SK-N-SH treated with all-trans-retinoic acid at 6 μM for 48 hours (cell line): ENCODE results near the gene SLC38A10.

Source experiments
- ATAC-seq: fragments of 200-7000 bp; cut with Tn5 transposase; 3 replicates; pipeline ENCODE4 v1.9.1; 2020; ENCODE audit warnings: mild to moderate bottlenecking, moderate library complexity
- ARNTL ChIP-seq: fragments of 450-650 bp; formaldehyde crosslinking; IDR thresholded peaks from 2 replicates; pipeline ENCODE4 v1.5.0; 2020; ENCODE audit warnings: low read depth, mild to moderate bottlenecking, moderate library complexity, borderline replicate concordance
- BACH2 ChIP-seq: fragments of 250-450 bp; sonication (Bioruptor Pico); IDR thresholded peaks from 2 replicates; pipeline ENCODE4 v1.9.0; 2021; ENCODE audit warnings: mild to moderate bottlenecking, borderline replicate concordance
- CREB5 ChIP-seq: fragments of 250-450 bp; sonication (Bioruptor Pico); IDR thresholded peaks from 2 replicates; pipeline ENCODE4 v1.5.1; 2020; ENCODE audit warnings: low read depth, mild to moderate bottlenecking, moderate library complexity
- CSDC2 ChIP-seq: fragments of 250-450 bp; sonication (Bioruptor Pico); IDR thresholded peaks from 2 replicates; pipeline ENCODE4 v1.5.0; 2020; ENCODE audit warnings: mild to moderate bottlenecking, moderate library complexity
- CSRNP3 ChIP-seq: fragments of 250-450 bp; sonication (Bioruptor Pico); IDR thresholded peaks from 2 replicates; pipeline ENCODE4 v1.5.1; 2021; ENCODE audit warnings: mild to moderate bottlenecking, moderate library complexity
- ESRRG ChIP-seq: fragments of 250-450 bp; sonication (Bioruptor Pico); IDR thresholded peaks from 2 replicates; pipeline ENCODE4 v1.6.1; 2021; ENCODE audit warnings: mild to moderate bottlenecking
- GLIS3 ChIP-seq: fragments of 250-450 bp; sonication (Bioruptor Pico); IDR thresholded peaks from 2 replicates; pipeline ENCODE4 v1.5.0; 2020; ENCODE audit warnings: mild to moderate bottlenecking, moderate library complexity
- ISL1 ChIP-seq: fragments of 250-450 bp; sonication (Bioruptor Pico); IDR thresholded peaks from 2 replicates; pipeline ENCODE4 v2.1.2; 2022; ENCODE audit warnings: mild to moderate bottlenecking, moderate library complexity
- OSR1 ChIP-seq: fragments of 250-450 bp; sonication (Bioruptor Pico); IDR thresholded peaks from 2 replicates; pipeline ENCODE4 v1.8.0; 2022; ENCODE audit warnings: moderate library complexity, mild to moderate bottlenecking, inconsistent platforms
- PATZ1 ChIP-seq: fragments of 250-450 bp; sonication (Bioruptor Pico); IDR thresholded peaks from 2 replicates; pipeline ENCODE4 v1.8.0; 2020; ENCODE audit warnings: mild to moderate bottlenecking, moderate library complexity, borderline replicate concordance
- PPARA ChIP-seq: fragments of 250-450 bp; sonication (Bioruptor Pico); IDR thresholded peaks from 2 replicates; pipeline ENCODE4 v1.5.0; 2020; ENCODE audit warnings: mild to moderate bottlenecking, borderline replicate concordance
- RARB ChIP-seq: fragments of 250-450 bp; sonication (Bioruptor Pico); IDR thresholded peaks from 2 replicates; pipeline ENCODE4 v1.8.0; 2021; ENCODE audit warnings: mild to moderate bottlenecking, moderate library complexity
- SNAI2 ChIP-seq: fragments of 250-450 bp; sonication (Bioruptor Pico); IDR thresholded peaks from 2 replicates; pipeline ENCODE4 v1.5.0; 2020; ENCODE audit warnings: mild to moderate bottlenecking, moderate library complexity
- TCF4 ChIP-seq: fragments of 250-450 bp; sonication (Bioruptor Pico); IDR thresholded peaks from 2 replicates; pipeline ENCODE4 v1.8.0; 2021; ENCODE audit warnings: mild to moderate bottlenecking, moderate library complexity, borderline replicate concordance
- TOX ChIP-seq: fragments of 250-450 bp; sonication (Bioruptor Pico); IDR thresholded peaks from 2 replicates; pipeline ENCODE4 v1.8.0; 2021; ENCODE audit warnings: mild to moderate bottlenecking, moderate library complexity, borderline replicate concordance
- TSHZ2 ChIP-seq: fragments of 250-450 bp; sonication (Bioruptor Pico); IDR thresholded peaks from 2 replicates; pipeline ENCODE4 v1.5.0; 2020; ENCODE audit warnings: mild to moderate bottlenecking, moderate library complexity
- ZC3H10 ChIP-seq: fragments of 250-450 bp; sonication (Bioruptor Pico); IDR thresholded peaks from 2 replicates; pipeline ENCODE4 v1.5.1; 2021; ENCODE audit warnings: mild to moderate bottlenecking, moderate library complexity
- ZFP3 ChIP-seq: fragments of 250-450 bp; sonication (Bioruptor Pico); IDR thresholded peaks from 2 replicates; pipeline ENCODE4 v1.5.0; 2020; ENCODE audit warnings: mild to moderate bottlenecking, moderate library complexity
- ZFP30 ChIP-seq: fragments of 450-650 bp; formaldehyde crosslinking; IDR thresholded peaks from 2 replicates; pipeline ENCODE4 v1.5.0; 2022; ENCODE audit warnings: mild to moderate bottlenecking, moderate library complexity
- ZNF565 ChIP-seq: fragments of 450-650 bp; formaldehyde crosslinking; conservative IDR thresholded peaks from 2 replicates; pipeline ENCODE4 v1.5.0; 2020; ENCODE audit warnings: low read depth, mild to moderate bottlenecking, moderate library complexity
- ZNF70 ChIP-seq: fragments of 450-650 bp; formaldehyde crosslinking; IDR thresholded peaks from 2 replicates; pipeline ENCODE4 v1.5.0; 2020; ENCODE audit warnings: mild to moderate bottlenecking, moderate library complexity
- ZNF8 ChIP-seq: fragments of 450-650 bp; formaldehyde crosslinking; IDR thresholded peaks from 2 replicates; pipeline ENCODE4 v1.5.0; 2020; ENCODE audit warnings: mild to moderate bottlenecking, moderate library complexity
- TF ChIP-seq, protein P1 (sequence below): fragments of 250-450 bp; sonication (Bioruptor Pico); IDR thresholded peaks from 2 replicates; pipeline ENCODE4 v1.8.0; 2021; ENCODE audit warnings: low read depth, mild to moderate bottlenecking, moderate library complexity, borderline replicate concordance

Gene SLC38A10

GRCh38 chr17:81338274-81339190, 43.4 kb upstream of the SLC38A10 start:
- ATAC-seq = peak; percentile 5; the same call in 1 of the 3 replicates
- peak; percentile 55; the same call in 1 of the 2 replicates for TF ChIP-seq TCF4 (CRISPR knock-in tag)
- no peak for TF ChIP-seq ZC3H10 (CRISPR knock-in tag)
- TF ChIP-seq, protein P1, sequence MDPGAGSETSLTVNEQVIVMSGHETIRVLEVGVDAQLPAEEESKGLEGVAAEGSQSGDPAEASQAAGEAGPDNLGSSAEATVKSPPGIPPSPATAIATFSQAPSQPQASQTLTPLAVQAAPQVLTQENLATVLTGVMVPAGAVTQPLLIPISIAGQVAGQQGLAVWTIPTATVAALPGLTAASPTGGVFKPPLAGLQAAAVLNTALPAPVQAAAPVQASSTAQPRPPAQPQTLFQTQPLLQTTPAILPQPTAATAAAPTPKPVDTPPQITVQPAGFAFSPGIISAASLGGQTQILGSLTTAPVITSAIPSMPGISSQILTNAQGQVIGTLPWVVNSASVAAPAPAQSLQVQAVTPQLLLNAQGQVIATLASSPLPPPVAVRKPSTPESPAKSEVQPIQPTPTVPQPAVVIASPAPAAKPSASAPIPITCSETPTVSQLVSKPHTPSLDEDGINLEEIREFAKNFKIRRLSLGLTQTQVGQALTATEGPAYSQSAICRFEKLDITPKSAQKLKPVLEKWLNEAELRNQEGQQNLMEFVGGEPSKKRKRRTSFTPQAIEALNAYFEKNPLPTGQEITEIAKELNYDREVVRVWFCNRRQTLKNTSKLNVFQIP (CRISPR knock-in tag) = no peak
- no peak for TF ChIP-seq ESRRG (CRISPR knock-in tag)
- TF ChIP-seq PATZ1 = no peak
- no peak for TF ChIP-seq SNAI2 (CRISPR knock-in tag)
- TF ChIP-seq CSRNP3 (CRISPR knock-in tag) = peak; percentile 42; the same call in 1 of the 2 replicates
- no peak for TF ChIP-seq PPARA (CRISPR knock-in tag)
- TF ChIP-seq BACH2 (CRISPR knock-in tag) = no peak
- TF ChIP-seq RARB (CRISPR knock-in tag) = no peak
- no peak for TF ChIP-seq ZNF565
- TF ChIP-seq CREB5 (CRISPR knock-in tag) = no peak
- TF ChIP-seq ZNF70 (CRISPR knock-in tag) = no peak
- TF ChIP-seq ZFP3 = no peak
- TF ChIP-seq ARNTL (CRISPR knock-in tag) = no peak
- TF ChIP-seq TOX (CRISPR knock-in tag) = no peak
- no peak for TF ChIP-seq CSDC2 (CRISPR knock-in tag)
- TF ChIP-seq ZFP30 = no peak
- TF ChIP-seq ISL1 (CRISPR knock-in tag) = no peak
- TF ChIP-seq TSHZ2 (CRISPR knock-in tag) = peak; percentile 41
- no peak for TF ChIP-seq OSR1 (CRISPR knock-in tag)
- TF ChIP-seq ZNF8 (CRISPR knock-in tag) = peak; percentile 23; the same call in 1 of the 2 replicates
- TF ChIP-seq GLIS3 = no peak

GRCh38 chr17:81337476-81337879, 42.4 kb upstream of the SLC38A10 start:
- TF ChIP-seq SNAI2 (CRISPR knock-in tag) = no peak
- TF ChIP-seq PPARA (CRISPR knock-in tag) = no peak
- no peak for TF ChIP-seq RARB (CRISPR knock-in tag)
- TF ChIP-seq ZFP3 = no peak
- TF ChIP-seq TCF4 (CRISPR knock-in tag) = no peak
- no peak for TF ChIP-seq TOX (CRISPR knock-in tag)
- TF ChIP-seq CSRNP3 (CRISPR knock-in tag) = no peak
- peak; percentile 16 for ATAC-seq
